ENCODE results near the gene PRKAR1B. TPM values are rescaled to one million over a fixed set of nuclear protein-coding genes. Genes with fewer than 3 reads are reported as not detected.

The PRKAR1B gene
- total and polyA plus RNA-seq, 10 of the 15 experiments (the other 5 are each of a cell fraction or from before 2014, with no cell fraction given): 1.4 to 45.6 (median 19.3) TPM

DNA sequence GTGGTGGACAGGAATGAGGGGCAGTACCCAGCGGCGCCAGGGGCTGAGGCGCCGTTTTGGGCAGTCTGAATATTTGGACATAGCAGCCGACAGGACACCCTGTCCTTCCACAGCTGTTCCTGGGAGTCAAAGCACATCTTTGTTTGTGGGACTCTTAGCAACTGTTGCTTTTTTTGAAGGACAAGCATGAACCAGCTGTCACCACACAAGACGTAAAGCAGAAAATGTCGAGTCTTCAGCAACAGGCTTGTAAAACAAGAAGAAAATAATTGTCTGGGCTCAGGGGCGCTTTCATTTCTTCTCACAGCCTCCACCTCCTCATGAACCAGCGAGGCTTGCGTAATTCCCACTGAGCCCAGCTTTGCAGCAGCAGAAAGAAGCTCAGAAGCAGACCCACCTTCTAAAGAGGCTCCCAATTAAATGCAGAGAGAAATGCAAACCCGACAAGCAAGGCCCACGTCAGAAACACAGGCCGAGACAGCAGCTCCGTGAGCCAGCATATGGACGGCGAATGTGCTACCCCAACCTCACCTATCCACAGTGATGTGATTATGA, 69.4 kb downstream of the PRKAR1B start:
- peaks cover 0 to 3% of the 10 kb centered on the region in 2 experiments; a peak in 2 of 4 replicates for H3K36me3 ChIP-seq (ENCODE audit: control insufficient read depth in 2 of 2, insufficient read depth in 2 of 2, low read length in 1 of 2)
- ChIA-PET CTCF (no interaction called here), POLR2A (no interaction called here), RAD21 (ENCODE audit: unreplicated experiment) (no interaction called here), SMC1A (ENCODE audit: uncharacterized antibody, unreplicated experiment) (no interaction called here)
- H4K20me1 ChIP-seq (ENCODE audit: control insufficient read depth, insufficient read depth): no peaks in the 10 kb centered on the region
- no peak overlapping the region for H2AFZ ChIP-seq (ENCODE audit: control insufficient read depth, low read depth, low read length)
- intact Hi-C loops (cut with micrococcal nuclease; ENCODE audit: unreplicated experiment) (no loop called here), in situ Hi-C loops (cut with MboI) (no loop called here)
- H3K4me1 ChIP-seq (ENCODE audit: control insufficient read depth, insufficient read depth, low read length): 0 out of 2 replicates have a peak, but pooled peaks cover under 1% of the 10 kb centered on the region
- no peak overlapping the region for H3K27ac ChIP-seq (ENCODE audit: control insufficient read depth, insufficient read depth)
- no peak for DNase-seq (ENCODE audit: low read depth, low spot score)
- TF ChIP-seq POLR2AphosphoS2 (IDR thresholded peaks at IDR 0.05; ENCODE audit: low read depth, low read length): no peak
- no peak for TF ChIP-seq YY1 (IDR thresholded peaks at IDR 0.05; ENCODE audit: low read depth, low read length)
- TF ChIP-seq, protein P1, sequence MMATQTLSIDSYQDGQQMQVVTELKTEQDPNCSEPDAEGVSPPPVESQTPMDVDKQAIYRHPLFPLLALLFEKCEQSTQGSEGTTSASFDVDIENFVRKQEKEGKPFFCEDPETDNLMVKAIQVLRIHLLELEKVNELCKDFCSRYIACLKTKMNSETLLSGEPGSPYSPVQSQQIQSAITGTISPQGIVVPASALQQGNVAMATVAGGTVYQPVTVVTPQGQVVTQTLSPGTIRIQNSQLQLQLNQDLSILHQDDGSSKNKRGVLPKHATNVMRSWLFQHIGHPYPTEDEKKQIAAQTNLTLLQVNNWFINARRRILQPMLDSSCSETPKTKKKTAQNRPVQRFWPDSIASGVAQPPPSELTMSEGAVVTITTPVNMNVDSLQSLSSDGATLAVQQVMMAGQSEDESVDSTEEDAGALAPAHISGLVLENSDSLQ (IDR thresholded peaks at IDR 0.05): no peak
- TF ChIP-seq, protein P2, sequence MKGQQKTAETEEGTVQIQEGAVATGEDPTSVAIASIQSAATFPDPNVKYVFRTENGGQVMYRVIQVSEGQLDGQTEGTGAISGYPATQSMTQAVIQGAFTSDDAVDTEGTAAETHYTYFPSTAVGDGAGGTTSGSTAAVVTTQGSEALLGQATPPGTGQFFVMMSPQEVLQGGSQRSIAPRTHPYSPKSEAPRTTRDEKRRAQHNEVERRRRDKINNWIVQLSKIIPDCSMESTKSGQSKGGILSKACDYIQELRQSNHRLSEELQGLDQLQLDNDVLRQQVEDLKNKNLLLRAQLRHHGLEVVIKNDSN (IDR thresholded peaks at IDR 0.05; ENCODE audit: borderline replicate concordance, extremely low read length, insufficient read depth, low read depth, low read length): no peak
- TF ChIP-seq CEBPB (IDR thresholded peaks at IDR 0.05; ENCODE audit: borderline replicate concordance in 1 of 2, low read depth in 2 of 2, low read length in 2 of 2): no peak
- TF ChIP-seq SIN3A (IDR thresholded peaks at IDR 0.05; ENCODE audit: low read depth, low read length): no peak
- no peak for TF ChIP-seq CREM (IDR thresholded peaks at IDR 0.05; ENCODE audit: low read depth)
- TF ChIP-seq EP300 (IDR thresholded peaks at IDR 0.05; ENCODE audit: borderline replicate concordance in 1 of 2, control insufficient read depth in 1 of 2, low read depth in 2 of 2, low read length in 2 of 2): no peak
- no peak for TF ChIP-seq NFIC (IDR thresholded peaks at IDR 0.05; ENCODE audit: low read depth, low read length)
- TF ChIP-seq CHD4 (IDR thresholded peaks at IDR 0.05): no peak
- no peaks in the 10 kb centered on the region for H3K79me2 ChIP-seq (ENCODE audit: control insufficient read depth, insufficient read depth, low read length)
- FAIRE-seq: no peak
- H3K9ac ChIP-seq (ENCODE audit: control insufficient read depth, insufficient read depth, low read length): no peak overlapping the region
- H3K27me3 ChIP-seq (replicated peaks in 1 of 2; ENCODE audit: control insufficient read depth in 2 of 2, insufficient read depth in 2 of 2, low read length in 1 of 2): no peaks in the 10 kb centered on the region
- H3K4me3 ChIP-seq: no peak overlapping the region
- no TSS peak for BruUV-seq (replicated peaks)
- H3K4me2 ChIP-seq (ENCODE audit: control insufficient read depth, insufficient read depth): no peak overlapping the region
- ATAC-seq: no peak
- H3K9me3 ChIP-seq (replicated peaks; ENCODE audit: control insufficient read depth, insufficient read depth, low read length): peaks cover 10% of the 10 kb centered on the region; the same call in 2 of the 3 replicates
- 97% methylated on average over 16 of the region's 16 CpGs for WGBS (ENCODE audit: insufficient coverage, insufficient replicate concordance, low lambda C conversion rate, missing lambda C conversion rate)

Measured in GM12878 (cell line).